ENCODE measurements around the gene TUSC2.
"Not testable (repeated sequence)": the region's sequence is repeated elsewhere in the genome, so short reads cannot be mapped to it uniquely, and the experiment has no call there.

The TUSC2 gene

DNA sequence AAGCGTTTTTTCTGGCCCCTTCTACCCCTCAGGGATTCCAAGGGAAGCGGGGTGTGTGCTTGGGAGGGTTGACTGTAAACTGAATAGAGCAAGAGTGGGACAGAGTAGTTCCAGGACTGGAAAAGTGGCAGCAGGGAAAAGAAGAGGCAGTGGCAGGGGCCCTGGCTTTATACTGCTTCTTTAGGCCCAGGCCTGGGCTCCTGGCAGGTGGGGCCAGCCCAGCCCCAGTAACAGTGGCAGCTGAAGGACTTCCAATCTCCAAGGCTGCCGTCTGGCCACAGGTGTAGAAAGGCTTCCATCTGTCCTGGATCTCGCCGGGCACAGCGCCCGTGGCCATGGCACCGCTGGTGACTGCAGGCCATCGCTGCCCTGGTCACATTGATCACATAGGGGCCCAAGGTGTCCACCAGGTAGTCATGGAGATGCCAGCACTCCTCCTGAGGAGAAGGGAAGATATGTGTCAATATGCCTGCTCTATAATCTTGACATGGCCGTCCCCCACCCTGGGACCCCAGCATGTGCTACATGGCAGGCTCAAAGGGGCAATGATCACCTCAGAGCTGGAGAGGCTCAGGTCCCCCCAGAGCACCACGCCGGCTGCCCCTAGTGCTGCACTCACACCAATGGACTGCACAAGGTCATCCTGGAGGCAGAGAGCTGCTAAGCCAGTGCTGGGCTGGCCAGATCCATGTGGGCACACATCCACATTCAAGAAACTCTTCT lies 34.8 kb downstream of the TUSC2 start:
- DNase-seq: no peak

DNA sequence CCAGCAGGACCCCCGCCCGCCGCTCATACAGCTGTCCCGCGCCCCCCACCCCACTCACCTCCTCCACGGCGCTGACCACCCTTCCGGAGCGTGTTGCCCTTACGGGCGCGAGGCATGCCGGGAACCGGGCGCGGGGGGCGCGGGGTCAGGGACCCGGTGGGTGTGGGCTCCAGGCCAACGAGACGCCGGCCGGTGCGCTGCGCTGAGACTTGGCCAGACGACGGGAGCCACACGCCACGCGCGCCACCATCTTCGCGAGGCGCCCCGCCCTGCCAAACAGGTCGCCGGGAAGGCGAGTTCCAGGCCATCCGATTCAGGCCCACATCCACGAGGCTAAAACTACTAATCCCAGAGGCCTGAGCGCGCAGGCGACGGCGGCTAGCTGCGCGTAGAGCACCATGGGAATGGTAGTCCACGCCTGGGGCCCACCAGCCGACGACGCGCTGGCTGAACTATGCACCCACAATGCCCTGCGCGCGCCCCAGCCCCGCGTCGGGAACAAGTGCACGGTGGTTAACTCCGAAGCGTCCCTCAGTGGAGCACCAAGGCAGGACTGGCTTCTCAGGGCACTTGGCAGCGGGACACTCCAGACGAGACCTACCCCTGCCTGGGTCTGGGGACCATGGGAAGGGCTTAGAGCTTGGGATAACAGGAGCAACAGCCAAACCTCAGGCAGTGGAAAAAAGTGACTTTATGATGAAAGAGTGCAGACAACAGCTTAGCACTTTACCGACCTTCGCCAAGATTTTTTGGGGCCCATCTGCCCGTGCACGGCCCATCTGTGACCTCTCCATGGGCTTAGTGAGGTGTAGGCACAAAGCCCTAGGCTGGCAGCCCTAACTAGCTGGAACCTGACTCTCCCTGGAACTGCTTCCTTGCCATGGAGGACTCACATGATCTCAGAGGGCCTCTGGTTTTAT lies 35.6 kb downstream of the TUSC2 start, which contains the start of gene IFRD2:
IFRD2 (minus strand) TSS at position 271 of the 920 bp plus-strand sequence; CDS start at position 116, 155 bp downstream.
- DNase-seq: peak; percentile 89

DNA sequence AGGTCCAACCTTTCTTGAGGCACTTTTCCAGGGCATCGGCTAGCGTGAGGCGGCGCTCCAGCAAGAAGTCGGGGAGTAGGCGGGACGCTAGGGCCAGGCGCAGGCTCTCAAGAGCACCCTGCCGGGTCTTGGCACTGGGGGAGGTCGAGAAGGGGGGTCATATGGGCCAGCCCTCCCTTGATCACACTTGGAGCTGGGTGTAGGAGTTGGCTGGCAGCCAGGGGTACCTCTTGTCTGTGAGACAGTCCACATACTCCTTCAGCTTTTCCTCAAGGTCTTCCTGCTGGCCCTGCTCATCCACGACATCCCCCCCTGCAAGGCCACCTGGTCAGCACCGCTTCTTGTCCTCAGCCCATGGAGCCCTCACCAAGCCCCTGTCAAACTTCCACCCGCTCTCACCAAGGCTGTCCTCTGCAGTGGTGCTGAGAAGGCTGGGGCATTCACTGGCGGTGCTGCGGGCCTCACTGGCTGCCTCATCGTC lies 37.8 kb downstream of the TUSC2 start:
- DNase-seq: no peak

DNA sequence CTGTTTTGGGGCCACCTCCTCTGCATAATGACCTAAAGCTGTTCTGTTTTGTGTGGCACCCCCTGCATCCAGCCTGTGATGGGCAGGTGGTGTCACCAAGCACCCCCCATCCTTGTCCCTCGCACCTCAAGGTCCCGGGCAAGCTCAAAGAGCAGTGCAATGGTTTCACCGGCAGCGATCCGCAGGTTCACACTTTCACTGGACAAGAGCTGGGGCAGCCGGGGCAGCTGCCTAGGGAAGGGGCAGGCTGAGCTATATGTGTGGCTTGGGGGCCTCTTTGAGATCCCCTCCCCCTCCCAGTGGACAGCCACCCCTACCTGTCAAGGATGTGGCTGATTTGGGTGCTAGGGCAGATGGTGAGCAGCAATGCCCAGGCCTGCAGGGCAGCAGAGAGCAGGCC lies 38.9 kb downstream of the TUSC2 start:
- DNase-seq: no peak

DNA sequence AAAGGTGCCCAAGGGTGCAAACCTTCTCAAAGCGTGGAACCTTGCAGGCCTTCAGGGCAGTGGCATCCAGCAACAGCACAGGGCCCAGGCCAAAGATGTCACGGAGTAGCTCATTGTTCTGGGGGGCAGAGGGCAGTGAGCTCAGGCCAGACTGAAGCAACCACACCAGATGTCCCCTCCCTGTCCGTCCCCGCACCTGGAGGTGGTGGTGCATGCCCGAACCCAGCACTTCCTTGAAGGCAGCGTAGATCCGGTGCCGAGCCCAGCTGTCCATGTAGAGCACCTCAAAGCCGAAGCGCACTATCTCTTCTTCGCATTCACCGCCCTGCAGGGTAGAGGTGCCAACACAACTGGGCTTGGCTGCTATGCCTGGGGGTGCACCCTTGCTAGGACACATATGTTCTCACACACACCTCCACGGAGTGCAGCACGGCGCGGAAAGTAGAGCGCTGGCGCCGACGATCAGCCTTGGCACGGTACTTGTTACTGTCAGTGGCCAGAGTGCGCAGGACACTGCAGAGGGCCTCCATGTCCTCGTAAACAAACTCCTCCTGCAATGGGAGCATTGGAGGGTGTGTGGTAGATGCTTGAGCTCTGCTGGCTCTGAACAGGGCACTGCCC lies 39.5 kb downstream of the TUSC2 start:
- DNase-seq: no peak

DNA sequence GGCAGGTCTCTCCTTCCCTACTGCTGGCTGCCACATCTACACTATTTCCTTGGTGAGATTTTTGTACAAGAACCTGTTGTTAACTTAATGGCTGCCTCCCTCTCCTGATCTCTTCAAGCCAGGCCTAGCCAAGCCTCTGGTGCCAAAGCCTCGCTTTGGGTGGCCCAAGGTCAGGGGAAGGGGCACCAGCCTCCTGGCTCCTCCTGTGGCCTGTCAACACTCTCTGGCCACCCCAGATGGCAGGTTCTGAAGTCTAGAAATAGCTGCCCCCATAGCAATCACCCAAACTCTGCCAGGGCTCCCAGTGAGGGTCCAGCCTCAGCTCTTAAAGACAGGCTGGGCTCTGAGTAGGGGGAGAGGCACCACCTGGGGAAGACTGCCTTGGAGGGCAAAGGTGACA lies 40.8 kb downstream of the TUSC2 start:
- DNase-seq: no peak

DNA sequence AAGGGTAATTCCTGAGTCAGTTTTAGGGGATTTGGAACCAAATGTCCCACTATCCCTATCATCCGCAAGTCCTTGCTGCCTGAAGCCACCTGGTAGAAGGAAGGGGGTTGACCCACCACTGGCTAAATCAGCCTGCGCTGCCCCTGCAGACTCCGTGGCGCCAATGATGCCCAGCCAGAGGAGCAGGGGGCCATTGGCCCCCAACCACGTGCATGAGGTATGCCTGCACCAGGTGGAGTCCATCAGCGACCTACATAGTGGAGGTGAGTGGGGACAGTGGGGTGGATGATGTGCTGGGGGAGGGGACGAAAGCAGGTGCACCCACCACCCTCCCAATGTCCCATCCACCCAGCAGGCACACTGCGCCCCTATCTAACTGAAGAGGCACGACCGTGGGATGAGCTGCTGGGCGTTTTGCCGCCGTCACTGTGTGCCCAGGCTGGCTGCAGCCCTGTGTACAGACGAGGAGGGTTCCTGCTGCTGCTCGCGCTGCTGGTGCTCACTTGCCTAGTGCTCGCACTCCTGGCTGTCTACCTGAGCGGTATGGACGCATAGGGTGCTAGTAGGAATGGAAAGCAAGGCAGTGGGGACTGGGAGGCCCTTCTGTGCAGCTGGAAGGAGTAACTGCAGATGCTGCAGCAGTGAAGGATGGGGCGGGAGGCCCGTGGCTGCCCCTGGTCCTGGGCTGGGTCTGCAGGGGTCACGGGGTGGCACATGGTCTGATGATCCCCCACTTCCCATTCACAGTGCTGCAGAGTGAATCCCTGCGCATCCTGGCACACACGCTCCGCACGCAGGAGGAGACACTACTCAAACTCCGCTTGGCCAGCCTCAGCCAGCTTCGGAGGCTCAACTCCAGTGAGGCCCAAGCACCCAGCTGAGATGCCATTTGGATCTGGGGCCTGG lies 41.4 kb downstream of the TUSC2 start:
- no peak for DNase-seq

DNA sequence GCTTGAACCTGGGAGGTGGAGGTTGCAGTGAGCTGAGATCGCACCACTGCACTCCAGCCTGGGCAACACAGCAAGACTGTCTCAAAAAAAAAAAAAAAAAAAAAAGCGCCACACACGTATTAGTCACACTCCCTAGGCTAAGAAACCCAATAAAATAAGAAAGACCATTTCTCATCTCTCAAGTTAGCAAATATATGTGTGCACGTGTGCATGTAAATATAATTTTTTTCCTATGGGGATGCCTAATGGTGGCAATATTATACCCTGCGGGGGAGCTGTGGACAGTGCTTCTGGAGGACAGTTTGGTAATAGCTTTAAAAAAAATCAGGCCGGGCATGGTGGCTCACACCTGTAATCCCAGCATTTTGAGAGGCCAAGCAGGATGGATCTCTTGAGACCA lies 43.9 kb downstream of the TUSC2 start:
- DNase-seq: not testable (repeated sequence)

DNA sequence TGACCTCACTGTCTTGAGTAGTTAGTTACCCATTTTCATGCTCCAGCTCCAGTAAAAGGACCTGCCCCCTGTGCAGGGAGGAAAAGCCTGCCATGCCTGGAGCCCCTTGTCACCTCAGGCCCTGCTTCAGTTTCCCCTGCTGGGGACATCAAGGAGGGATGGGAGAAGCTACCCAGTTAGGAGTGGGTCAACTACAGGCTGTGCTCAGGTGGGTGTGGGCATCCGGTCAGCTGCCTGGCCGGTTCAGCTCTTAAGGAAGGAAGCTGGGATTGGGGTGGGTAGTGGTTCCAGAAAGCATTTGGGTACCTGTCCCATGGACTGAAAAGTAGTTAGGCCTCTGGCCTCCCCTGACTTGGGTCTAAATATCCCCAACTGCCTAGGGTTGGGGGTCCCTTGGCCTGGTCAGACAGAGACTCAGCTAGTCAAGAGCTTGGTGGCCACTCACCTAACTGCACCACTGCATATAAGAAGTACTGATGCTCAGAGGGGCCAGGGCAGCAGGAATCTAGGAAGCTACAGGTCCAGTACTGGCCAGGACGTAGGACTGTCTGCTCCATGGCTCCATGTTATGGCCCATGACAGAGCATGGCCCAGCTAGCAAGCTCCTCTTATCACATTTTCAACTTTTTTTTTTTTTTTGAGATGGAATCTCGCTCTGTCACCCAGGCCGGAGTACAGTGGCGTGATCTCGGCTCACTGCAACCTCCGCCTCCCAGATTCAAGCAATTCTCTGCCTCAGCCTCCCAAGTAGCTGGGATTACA lies 48.6 kb downstream of the TUSC2 start:
- no peak for DNase-seq

DNA sequence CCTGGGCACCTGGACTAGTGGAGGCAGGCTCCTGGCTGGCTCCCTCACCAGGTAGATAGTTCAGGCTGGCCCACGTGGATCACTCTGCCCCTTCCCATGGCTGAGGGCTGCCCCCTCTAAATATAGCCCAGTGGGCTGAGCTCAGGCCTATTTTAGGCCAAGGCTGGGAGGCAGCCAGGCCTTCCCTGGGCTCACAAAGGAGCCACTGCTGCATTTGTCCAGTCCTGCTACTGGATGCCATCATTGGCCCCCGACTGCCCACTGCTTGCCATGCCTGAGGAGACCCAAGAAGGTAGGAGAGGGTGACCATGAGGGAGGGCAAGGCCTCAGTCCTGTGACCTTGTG lies 49.2 kb downstream of the TUSC2 start, which contains the start of gene LSMEM2:
LSMEM2 (plus strand) TSS at position 208 of the 345 bp plus-strand sequence; CDS start at position 235, 27 bp downstream.
- no peak for DNase-seq

DNA sequence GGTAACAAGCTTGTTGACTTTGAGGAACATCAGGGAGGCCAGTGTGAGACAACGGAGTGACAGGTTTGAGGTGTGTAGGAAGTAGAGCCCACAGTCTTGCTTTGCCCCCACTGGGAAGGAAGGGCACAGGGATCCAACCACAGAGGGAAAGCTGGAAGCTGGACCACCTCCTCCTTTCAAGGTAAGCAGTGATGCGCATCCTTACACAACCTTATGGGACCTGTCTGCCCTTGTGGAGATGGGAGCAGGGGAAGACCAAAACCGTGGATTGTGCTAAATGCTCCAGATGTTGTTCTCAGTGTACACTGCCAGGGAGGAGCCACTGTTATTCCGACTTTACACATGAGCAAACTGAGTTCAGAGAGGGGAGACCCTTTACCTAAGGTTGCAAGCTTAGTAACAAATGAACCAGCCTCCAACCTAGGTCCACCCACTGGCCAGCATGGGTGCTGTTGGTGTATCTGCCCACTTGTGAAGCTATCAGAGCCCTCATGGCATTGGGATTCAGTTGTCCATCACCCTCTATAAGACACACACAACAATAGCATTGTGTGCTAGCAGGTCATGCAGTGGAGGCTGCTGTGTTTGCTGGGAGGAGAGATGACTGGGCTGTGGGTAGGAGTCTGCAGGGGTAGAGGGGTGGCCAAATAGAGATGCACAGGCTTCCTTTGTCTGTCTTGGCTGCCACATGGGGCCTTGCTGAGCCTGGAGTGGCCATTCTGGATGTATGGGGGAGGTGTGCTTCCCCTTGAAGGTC lies 49.7 kb downstream of the TUSC2 start:
- DNase-seq: no peak

DNA sequence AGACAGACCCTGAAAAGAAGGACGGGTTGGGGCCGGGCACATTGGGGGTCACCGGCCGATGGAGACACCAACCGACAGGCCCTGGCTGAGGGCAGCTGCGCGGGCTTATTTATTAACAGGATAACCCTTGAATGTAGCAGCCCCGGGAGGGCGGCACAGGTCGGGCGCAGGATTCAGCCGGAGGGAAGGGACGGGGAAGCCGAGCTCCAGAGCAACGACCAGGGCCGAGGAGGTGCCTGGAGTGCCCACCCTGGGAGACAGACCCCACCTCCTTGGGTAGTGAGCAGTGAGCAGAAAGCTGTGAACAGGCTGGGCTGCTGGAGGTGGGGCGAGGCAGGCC lies 51.3 kb downstream of the TUSC2 start:
- no peak for DNase-seq

DNA sequence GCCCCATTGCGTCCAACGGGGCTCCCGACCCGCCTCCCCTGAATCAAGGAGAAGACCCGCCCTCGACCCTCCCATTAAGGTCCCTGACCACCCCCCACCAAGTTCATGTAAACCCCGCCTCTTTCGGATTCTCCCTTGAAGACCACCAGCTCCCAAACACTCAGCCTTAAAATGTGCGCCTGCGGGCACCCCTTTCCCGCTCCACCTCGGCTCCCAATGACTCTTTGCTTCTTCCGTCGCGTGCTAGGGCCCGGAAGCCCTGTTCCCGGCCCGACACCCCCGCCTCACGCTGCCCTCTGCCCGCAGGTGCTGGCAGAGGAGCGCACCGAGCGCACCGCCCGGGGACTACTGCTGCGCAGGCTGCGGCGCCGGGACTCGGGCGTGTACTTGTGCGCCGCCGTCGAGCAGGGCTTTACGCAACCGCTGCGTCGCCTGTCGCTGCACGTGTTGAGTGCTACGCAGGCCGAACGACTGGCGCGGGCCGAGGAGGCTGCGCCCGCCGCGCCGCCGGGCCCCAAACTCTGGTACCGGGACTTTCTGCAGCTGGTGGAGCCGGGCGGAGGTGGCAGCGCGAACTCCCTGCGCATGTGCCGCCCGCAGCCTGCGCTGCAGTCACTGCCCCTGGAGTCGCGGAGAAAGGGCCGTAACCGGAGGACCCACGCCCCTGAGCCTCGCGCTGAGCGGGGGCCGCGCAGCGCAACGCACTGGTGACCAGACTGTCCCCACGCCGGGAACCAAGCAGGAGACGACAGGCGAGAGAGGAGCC lies 51.8 kb downstream of the TUSC2 start:
- DNase-seq: no peak

DNA sequence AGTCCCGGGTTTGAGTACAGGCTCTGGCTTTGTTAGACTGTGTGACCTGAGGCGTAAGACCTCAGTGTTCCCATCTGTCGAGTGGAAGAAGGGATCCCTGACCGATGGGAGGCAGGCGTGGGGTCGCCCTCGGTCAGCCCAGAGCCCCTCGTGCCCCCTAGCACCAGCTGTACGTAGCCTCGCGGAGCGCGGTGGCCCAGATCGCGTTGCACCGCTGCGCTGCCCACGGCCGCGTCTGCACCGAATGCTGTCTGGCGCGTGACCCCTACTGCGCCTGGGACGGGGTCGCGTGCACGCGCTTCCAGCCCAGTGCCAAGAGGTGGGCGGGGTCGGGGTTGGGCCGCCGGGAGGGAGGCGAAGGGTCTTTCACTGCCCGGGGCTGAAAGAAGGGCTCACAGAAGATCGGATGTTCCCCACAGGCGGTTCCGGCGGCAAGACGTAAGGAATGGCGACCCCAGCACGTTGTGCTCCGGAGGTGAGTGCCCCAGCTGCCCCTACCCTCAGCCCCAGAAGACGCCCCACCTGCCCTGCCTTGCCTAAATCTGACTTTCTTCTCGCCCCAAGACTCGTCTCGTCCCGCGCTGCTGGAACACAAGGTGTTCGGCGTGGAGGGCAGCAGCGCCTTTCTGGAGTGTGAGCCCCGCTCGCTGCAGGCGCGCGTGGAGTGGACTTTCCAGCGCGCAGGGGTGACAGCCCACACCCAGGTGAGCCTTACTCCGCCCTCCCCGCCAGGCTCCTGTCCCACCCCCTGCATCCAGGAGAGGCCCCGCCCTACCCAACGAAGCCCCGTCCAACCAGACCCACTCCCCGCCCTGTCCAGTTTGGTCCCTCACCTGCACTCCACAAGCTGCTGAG lies 52.7 kb downstream of the TUSC2 start:
- no peak for DNase-seq
